Activated T-helper 1 cell treated with Interleukin-2 at 50 U/mL for 16 hours (primary cell): Measurements from ENCODE around the gene MAGEF1.

Source experiments
- DNase-seq: peaks from one replicate; pipeline ENCODE4 v3.0.0-alpha.2; 2020; ENCODE audit warnings: low read depth

Gene MAGEF1

GRCh38 chr3:184690192-184690883, 21.5 kb downstream of the MAGEF1 start:
- no peak for DNase-seq

- no peak for DNase-seq
These were observed 23.0 kb downstream of the MAGEF1 start for GRCh38 chr3:184688882-184689271.

GRCh38 chr3:184688251-184688881, 23.5 kb downstream of the MAGEF1 start:
- no peak for DNase-seq

- DNase-seq, result no peak
These were observed 24.4 kb downstream of the MAGEF1 start for GRCh38 chr3:184687363-184688015.

- DNase-seq, result no peak
These were observed 26.2 kb downstream of the MAGEF1 start for GRCh38 chr3:184685646-184686045.

- no peak for DNase-seq
These were observed 26.8 kb downstream of the MAGEF1 start for GRCh38 chr3:184685055-184685454.

GRCh38 chr3:184683900-184684560, 27.8 kb downstream of the MAGEF1 start:
- DNase-seq, result no peak

- no peak for DNase-seq
These were observed 28.6 kb downstream of the MAGEF1 start for GRCh38 chr3:184683234-184683633.

GRCh38 chr3:184682671-184683070, 29.2 kb downstream of the MAGEF1 start:
- no peak for DNase-seq

GRCh38 chr3:184680385-184681345, 31.2 kb downstream of the MAGEF1 start:
- no peak for DNase-seq

- DNase-seq, result no peak
These were observed 32.6 kb downstream of the MAGEF1 start for GRCh38 chr3:184679056-184679816.

GRCh38 chr3:184678317-184679055, 33.4 kb downstream of the MAGEF1 start:
- DNase-seq, result no peak

GRCh38 chr3:184677344-184678316, 34.2 kb downstream of the MAGEF1 start:
- no peak for DNase-seq

- no peak for DNase-seq
These were observed 34.9 kb downstream of the MAGEF1 start for GRCh38 chr3:184676927-184677326.

- no peak for DNase-seq
These were observed 37.2 kb downstream of the MAGEF1 start for GRCh38 chr3:184674626-184675025.

GRCh38 chr3:184672977-184673870, 38.6 kb downstream of the MAGEF1 start:
- no peak for DNase-seq

- no peak for DNase-seq
These were observed 39.5 kb downstream of the MAGEF1 start for GRCh38 chr3:184672335-184672734.

- no peak for DNase-seq
These were observed 41.7 kb downstream of the MAGEF1 start for GRCh38 chr3:184670091-184670602.
